SU-DHL-6 (cell line): ENCODE results near the gene SLC2A8.

Source experiments
- EZH2phosphoT487 ChIP-seq: fragments of 200-600 bp; sonication (generic), shearing (Covaris generic); conservative IDR thresholded peaks from 2 replicates; pipeline ENCODE4 v1.6.1; 2018; ENCODE audit warnings: mild to moderate bottlenecking, antibody characterized with exemption, low read length, moderate library complexity, mixed read lengths
- TF ChIP-seq, protein P1 (sequence below): fragments of 200-600 bp; sonication (generic); IDR thresholded peaks from one replicate; pipeline ENCODE4 v1.5.1; 2017; ENCODE audit warnings: antibody characterized with exemption, mild to moderate bottlenecking, low read length, moderate library complexity; ENCODE audit not compliant: insufficient read depth, poor library complexity, severe bottlenecking

DNA sequence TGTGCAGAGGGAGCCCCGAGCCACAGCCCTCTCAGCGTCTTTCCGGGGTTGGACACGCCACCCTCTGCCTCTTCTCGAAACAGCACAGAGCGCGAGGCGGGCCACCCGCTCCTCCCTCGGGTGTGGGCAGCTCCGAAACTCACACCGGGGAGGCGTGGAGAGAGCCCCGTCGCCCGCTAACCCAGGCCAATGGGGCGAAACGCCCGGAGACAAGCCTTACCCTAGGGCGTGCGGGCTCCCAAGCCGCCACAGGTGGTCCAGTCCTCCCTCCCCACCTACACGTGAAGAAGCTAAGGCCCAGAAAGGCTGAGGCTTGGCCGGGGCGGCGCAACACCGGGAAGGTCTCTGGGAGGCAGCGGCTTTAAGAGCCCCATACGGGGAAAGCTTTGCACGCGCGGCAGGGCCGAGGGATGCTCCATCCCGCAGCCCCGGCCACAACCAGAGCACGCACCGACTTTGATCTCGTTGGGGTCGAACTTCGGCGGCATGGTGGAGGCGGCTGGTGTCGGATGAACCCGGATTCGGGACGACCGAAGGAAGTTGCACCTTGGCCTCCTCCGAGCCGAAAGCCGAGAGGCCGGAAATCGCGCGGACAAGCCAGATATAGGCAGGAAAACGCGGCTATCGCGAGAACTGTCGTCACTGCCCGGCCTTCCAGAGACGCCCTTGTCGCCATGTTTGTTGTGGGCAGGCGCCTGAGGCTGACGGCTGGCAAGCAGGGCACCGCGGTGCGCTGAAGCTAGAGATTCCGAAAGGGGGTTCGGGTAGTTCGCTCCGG, 54.0 kb downstream of the SLC2A8 start, which contains the start of the genes LRSAM1 and RPL12:
- TF ChIP-seq, protein P1, sequence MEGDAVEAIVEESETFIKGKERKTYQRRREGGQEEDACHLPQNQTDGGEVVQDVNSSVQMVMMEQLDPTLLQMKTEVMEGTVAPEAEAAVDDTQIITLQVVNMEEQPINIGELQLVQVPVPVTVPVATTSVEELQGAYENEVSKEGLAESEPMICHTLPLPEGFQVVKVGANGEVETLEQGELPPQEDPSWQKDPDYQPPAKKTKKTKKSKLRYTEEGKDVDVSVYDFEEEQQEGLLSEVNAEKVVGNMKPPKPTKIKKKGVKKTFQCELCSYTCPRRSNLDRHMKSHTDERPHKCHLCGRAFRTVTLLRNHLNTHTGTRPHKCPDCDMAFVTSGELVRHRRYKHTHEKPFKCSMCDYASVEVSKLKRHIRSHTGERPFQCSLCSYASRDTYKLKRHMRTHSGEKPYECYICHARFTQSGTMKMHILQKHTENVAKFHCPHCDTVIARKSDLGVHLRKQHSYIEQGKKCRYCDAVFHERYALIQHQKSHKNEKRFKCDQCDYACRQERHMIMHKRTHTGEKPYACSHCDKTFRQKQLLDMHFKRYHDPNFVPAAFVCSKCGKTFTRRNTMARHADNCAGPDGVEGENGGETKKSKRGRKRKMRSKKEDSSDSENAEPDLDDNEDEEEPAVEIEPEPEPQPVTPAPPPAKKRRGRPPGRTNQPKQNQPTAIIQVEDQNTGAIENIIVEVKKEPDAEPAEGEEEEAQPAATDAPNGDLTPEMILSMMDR: no peak
- TF ChIP-seq EZH2phosphoT487: no peak
